IPS DF 6.9 (cell line): ENCODE results near the gene NOVA2.

Experiments
- DNase-seq: peaks from one replicate; pipeline ENCODE4 v3.0.0-alpha.2; 2013; ENCODE audit warnings: low read depth, low spot score
- H3K27ac ChIP-seq: one replicate; pipeline ENCODE4 v1.5.1; 2013; ENCODE audit warnings: low read length, control low read depth
- H3K27me3 ChIP-seq: 2 replicates; pipeline ENCODE4 v1.6.1; 2013; ENCODE audit warnings: mild to moderate bottlenecking, low read length; ENCODE audit not compliant: control insufficient read depth, insufficient read depth
- H3K36me3 ChIP-seq: 2 replicates; pipeline ENCODE4 v1.6.1; 2013; ENCODE audit warnings: low read length; ENCODE audit not compliant: control insufficient read depth, insufficient read depth
- H3K4me1 ChIP-seq: 2 replicates; pipeline ENCODE4 v1.6.1; 2013; ENCODE audit warnings: low read length; ENCODE audit not compliant: control insufficient read depth, insufficient read depth
- H3K4me3 ChIP-seq: 2 replicates; pipeline ENCODE4 v1.5.1; 2013; ENCODE audit warnings: mild to moderate bottlenecking, low read length
- H3K9me3 ChIP-seq: 2 replicates; pipeline ENCODE4 v1.6.1; 2013; ENCODE audit warnings: low read length, inconsistent platforms; ENCODE audit not compliant: control insufficient read depth, insufficient read depth
- WGBS: extraction: QIAGEN DNeasy Blood & Tissue Kit; methylation state at CpG from one replicate; pipeline ENCODE4 v1.1.7; 2013; ENCODE audit warnings: mixed read lengths, missing lambda C conversion rate; ENCODE audit not compliant: insufficient read length, insufficient coverage; 5-methylcytosine and 5-hydroxymethylcytosine counted together

Gene NOVA2

DNA sequence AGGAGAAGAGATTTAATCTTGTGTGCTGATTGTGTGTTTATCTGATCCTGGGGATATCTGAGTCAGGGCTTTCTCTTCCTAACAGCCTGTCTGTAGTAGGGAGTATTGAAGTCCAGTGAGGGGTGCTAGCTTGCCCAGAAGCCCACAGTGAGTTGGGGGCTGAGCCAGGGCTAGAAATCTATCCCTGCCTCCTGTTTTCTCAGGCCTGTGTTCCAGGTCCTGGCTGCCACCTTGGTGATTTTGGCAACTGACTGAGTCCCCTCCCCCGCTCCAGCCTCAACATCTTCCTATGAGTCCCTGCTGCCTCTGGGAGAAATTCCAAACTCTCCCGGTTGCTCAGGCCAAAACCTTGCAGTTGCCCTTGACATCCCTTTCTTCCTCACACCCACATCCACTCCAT lies 7.7 kb upstream of the NOVA2 start:
- Histone ChIP-seq H3K36me3 (no peaks in the 10 kb centered on the region), H3K27ac (no peak overlapping the region), H3K9me3 (no peaks in the 10 kb centered on the region), H3K4me1 (peaks cover 5% of the 10 kb centered on the region; the same call in 1 of the 2 replicates), H3K27me3 (no peaks in the 10 kb centered on the region), H3K4me3 (no peak overlapping the region)
- WGBS = no CpG with 5 or more reads among the region's 2 CpGs
- no peak for DNase-seq

DNA sequence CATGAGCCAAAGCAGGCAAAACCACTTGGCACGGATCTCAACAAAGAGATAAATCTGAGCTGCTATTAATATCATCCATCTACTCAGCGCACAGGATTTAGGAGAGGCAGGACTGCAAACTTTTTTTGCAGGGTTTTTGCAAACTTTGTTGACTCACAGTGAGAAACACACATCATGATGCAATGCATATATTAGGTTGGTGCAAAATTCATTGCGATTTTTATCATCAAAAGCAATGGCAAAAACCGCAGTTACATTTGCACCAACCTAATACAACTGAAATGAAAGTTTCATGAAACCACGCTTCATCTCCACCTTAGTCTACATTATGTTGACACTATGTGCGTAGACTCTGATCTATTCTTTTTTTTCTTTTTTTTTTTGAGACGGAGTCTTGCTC lies 4.5 kb upstream of the NOVA2 start:
- Histone ChIP-seq H3K27ac (no peak overlapping the region), H3K4me1 (peaks cover 6% of the 10 kb centered on the region), H3K36me3 (no peaks in the 10 kb centered on the region), H3K27me3 (no peaks in the 10 kb centered on the region), H3K9me3 (no peaks in the 10 kb centered on the region), H3K4me3 (no peak overlapping the region)
- no CpG with 5 or more reads among the region's 7 CpGs for WGBS
- DNase-seq = no peak

DNA sequence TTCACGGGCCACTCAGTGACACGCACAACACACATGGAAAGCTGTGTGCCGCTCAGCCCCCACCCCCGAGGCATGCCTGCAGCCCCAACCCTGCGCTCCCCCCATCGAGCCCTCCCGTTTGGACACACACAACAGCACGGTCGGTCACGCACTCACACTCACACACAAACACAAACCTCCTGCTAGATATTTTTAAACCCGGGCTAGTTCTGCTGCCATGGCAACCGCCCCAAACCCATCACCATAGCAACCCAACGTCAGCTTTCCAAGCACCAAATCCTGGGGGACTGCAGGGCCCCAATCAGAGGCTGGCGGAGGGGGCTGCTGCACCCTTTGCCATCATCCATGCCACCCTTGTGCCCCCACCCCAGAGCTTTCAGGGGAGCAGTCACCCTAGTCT lies 2.5 kb upstream of the NOVA2 start:
- no peak overlapping the region for H3K27ac ChIP-seq
- no peaks in the 10 kb centered on the region for H3K27me3 ChIP-seq
- H3K4me3 ChIP-seq = no peak overlapping the region
- no CpG with 5 or more reads among the region's 14 CpGs for whole genome bisulfite sequencing
- peaks cover 1% of the 10 kb centered on the region for H3K4me1 ChIP-seq
- no peaks in the 10 kb centered on the region for H3K36me3 ChIP-seq
- DNase-seq = no peak
- H3K9me3 ChIP-seq = no peaks in the 10 kb centered on the region

DNA sequence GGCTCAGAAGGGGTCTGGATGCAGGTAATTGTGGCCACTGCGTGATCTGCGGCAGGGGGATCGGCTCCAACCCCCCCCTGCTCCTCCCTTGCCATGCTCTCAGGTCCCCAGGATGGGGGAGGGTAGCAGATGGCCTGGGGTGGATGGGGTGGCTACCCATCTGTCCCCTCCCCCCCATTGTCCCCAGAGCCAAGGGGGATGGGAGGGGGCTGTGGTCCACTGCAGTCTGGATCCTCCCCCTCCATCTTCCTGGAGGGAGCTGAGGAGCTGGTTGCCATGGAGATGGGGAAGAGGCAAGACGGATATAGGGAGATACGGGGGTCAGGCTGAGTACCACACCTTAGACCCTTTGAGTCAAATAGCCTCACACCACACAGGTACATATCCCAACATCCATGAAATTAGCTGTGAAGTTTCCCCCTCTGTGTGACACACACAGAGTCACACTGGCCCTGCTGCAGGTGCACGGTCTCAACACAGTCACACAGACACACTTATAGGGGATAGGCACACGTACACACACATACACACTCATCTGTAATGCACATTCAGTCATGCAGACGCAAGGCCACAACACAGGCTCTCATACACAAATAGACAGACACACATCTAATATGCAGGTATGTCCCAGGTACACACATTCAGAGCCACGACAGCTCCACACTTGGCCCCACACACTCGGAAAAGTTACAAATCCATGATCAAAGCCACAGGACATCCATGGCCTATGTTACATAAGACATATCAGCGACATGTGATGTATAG lies 1.8 kb upstream of the NOVA2 start:
- WGBS = no CpG with 5 or more reads among the region's 11 CpGs
- H3K4me3 ChIP-seq = no peak overlapping the region
- no peak overlapping the region for H3K27ac ChIP-seq
- no peaks in the 10 kb centered on the region for H3K36me3 ChIP-seq
- DNase-seq = no peak
- H3K4me1 ChIP-seq = peaks cover 1% of the 10 kb centered on the region; the same call in 1 of the 2 replicates
- H3K9me3 ChIP-seq = no peaks in the 10 kb centered on the region
- no peaks in the 10 kb centered on the region for H3K27me3 ChIP-seq

DNA sequence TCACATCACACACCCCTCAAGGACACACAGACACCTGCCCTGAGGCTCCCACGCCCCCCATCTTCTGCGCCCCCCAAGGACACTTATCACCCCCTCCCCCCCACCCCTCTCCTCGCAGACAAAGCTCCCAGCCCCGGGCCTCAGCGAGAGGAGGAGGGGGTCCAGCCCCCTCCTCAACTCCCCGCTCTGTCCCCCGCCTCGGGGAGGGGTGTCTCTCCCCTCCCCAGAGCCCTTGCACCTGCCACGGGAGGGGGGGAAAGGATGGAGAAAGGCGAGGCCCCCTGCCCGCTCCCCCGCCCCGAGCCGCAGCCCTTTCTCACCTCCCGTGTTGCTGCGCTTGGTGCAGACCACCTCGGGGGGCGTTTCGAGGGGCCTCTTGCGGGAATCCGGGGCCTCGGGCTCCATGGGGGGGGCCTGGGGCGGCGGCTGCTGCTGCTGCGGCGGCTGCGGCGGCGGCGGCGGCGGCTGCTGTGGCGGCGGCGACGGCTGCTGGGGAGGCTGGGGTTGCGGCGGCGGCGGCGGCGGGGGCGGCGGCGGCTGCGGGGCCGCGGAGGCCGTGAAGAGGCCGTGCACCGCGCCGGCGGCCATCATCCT lies 621 bp downstream of the NOVA2 start:
- Histone ChIP-seq H3K4me3 (peak overlapping the region; percentile 50), H3K27me3 (no peaks in the 10 kb centered on the region), H3K4me1 (peaks cover 1% of the 10 kb centered on the region; the same call in 1 of the 2 replicates)

DNA sequence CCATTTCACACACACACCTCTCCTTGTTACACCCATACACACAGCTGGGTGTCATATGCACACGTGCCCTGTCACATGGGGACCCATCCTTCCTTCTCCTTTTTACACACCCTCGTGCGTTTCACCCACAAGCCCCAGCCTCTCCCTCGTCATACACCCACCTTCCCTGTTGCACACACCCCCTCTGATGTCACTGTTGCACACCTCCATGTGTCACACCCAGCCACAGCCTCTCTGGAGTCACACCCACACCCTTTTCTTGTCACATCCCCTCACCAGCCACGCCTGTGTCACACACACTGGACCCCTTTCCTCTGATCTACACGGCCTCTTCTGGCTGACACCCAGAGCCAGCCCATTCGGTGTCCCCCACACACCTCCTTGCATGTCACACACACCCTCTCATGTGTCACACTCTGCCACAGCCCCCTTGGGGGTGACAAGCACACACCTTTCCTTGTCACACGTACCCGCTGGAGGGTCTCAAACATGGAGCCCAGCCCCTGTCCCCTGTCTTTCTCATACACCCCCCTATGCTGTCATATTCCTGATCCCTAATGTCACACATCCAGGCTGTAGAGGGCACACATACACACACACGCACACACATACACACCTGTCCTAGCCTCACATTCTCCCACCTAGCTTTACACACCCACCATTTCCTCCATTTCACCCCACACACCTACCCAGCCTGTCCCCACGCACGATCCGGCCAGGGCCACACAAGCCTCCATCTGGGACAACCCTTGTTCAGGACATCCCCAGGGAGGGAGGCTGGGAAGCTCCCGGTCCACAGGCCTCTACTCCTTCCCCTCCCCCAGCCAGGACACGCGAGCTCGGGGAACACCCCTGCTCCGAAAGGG lies 1.4 kb downstream of the NOVA2 start:
- Histone ChIP-seq H3K36me3 (no peaks in the 10 kb centered on the region), H3K9me3 (no peaks in the 10 kb centered on the region), H3K27ac (no peak overlapping the region), H3K27me3 (no peaks in the 10 kb centered on the region), H3K4me3 (peak overlapping the region; percentile 50; the same call in 1 of the 2 replicates), H3K4me1 (peaks cover 1% of the 10 kb centered on the region; the same call in 1 of the 2 replicates)
- WGBS = no CpG with 5 or more reads among the region's 18 CpGs
- no peak for DNase-seq

More for the DNA sequence above, 621 bp downstream of the NOVA2 start:
- Histone ChIP-seq H3K27ac (no peak overlapping the region), H3K36me3 (no peaks in the 10 kb centered on the region), H3K9me3 (no peaks in the 10 kb centered on the region)
- DNase-seq = no peak
- WGBS = no CpG with 5 or more reads among the region's 54 CpGs

DNA sequence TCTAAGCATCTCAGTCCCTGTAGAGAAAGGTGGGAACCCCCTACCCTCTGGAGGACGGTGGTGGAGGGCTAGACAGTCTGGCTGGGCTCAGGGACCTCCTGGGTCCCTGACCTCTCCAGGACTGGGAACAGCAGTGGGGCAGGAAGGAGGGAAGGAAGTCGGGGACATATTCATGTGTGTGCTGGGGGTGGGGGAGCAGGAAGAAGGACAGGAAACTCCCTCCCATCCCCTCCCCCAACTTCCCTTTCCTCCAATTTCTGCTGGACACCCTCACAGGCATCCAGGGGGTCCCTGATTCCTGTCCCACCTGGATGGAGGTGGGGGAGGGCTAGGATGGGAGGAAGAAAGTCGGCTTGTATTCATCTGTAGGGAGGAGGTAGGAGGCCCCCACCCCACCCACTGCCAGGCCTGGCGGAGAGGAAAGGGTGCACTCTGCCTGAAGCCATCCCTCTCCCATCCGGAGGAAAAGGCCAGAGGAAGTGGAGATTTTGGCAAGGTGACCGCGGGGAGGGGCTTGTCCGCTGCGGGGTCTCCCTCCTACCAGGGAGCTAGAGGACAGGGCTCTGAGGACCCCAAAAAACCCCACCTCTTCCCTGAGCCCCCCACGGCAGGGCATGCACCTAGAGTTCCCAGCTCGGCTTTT lies 2.3 kb downstream of the NOVA2 start:
- H3K27ac ChIP-seq = no peak overlapping the region
- H3K4me1 ChIP-seq = peaks cover 1% of the 10 kb centered on the region; the same call in 1 of the 2 replicates
- DNase-seq = no peak
- no CpG with 5 or more reads among the region's 11 CpGs for WGBS
- H3K27me3 ChIP-seq = no peaks in the 10 kb centered on the region
- no peaks in the 10 kb centered on the region for H3K9me3 ChIP-seq
- H3K36me3 ChIP-seq = no peaks in the 10 kb centered on the region
- H3K4me3 ChIP-seq = no peak overlapping the region

DNA sequence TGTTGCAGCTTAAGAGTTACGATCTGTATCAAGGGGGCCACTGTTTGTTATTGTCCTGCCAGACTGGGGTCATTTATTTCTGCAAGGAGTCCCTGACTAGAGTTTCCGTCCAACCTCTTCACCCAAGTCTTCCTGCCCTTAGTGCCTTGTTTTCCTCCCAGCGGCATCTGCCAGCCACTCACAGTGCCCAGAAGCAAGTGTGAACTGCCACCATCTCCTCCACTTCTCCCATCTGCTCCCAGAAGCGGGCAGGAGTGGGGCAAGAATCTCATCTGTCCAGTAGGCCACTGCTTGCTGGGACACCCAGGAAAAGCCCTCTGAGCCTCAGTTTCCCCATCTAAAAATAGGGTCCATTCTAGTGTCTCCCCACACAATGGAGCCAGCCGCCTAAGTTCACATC lies 4.0 kb downstream of the NOVA2 start:
- Histone ChIP-seq H3K4me1 (peaks cover 1% of the 10 kb centered on the region; the same call in 1 of the 2 replicates), H3K9me3 (no peaks in the 10 kb centered on the region), H3K27ac (no peak overlapping the region), H3K27me3 (no peaks in the 10 kb centered on the region), H3K4me3 (no peak overlapping the region), H3K36me3 (no peaks in the 10 kb centered on the region)
- WGBS = no CpG with 5 or more reads among the region's 5 CpGs
- no peak for DNase-seq

DNA sequence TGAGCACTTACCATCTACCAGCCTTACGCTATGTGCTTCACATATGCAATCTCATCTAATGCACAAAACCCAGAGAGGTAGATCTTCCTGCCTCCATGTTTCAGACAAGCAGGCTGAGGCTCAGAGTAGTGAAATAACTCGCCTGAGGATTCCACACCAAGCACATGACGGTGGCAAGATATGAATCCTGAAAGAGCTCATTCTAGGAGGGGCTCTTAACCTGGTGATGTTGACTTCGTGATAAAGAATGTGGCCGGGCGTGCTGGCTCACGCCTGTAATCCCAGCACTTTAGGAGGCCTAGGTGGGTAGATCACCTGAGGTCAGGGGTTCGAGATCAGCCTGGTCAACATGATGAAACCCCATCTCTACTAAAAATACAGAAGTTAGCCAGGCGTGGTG lies 5.0 kb downstream of the NOVA2 start:
- no CpG with 5 or more reads among the region's 9 CpGs for WGBS
- no peak for DNase-seq
- H3K36me3 ChIP-seq = no peaks in the 10 kb centered on the region

DNA sequence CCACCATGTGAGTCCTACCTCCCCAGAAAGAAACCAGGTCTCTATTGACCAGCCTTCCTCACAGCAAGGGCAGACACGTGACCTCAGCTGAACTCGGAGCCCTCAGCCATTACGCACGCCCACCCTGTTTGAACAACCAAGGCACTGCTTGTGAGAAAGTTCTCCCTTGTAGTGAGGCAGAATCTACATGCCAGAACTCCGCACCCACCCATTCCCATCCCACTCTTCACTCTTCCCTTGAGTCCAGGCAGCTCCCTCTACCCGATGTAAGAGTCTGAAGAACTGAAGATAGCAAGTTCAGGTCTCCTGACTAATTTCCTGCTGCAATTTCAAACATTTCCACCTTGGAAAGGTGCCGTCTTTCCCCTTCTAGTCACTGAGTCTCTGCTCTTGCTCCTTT lies 6.4 kb downstream of the NOVA2 start:
- H3K4me3 ChIP-seq = no peak overlapping the region
- no peaks in the 10 kb centered on the region for H3K27me3 ChIP-seq
- no CpG with 5 or more reads among the region's 7 CpGs for WGBS
- no peak overlapping the region for H3K27ac ChIP-seq
- no peak for DNase-seq
- no peaks in the 10 kb centered on the region for H3K9me3 ChIP-seq
- no peaks in the 10 kb centered on the region; the same call in 1 of the 2 replicates for H3K4me1 ChIP-seq
- H3K36me3 ChIP-seq = no peaks in the 10 kb centered on the region

More for the DNA sequence above, 5.0 kb downstream of the NOVA2 start:
- H3K4me1 ChIP-seq = no peaks in the 10 kb centered on the region; the same call in 1 of the 2 replicates
- no peaks in the 10 kb centered on the region for H3K27me3 ChIP-seq
- H3K9me3 ChIP-seq = no peaks in the 10 kb centered on the region
- no peak overlapping the region for H3K27ac ChIP-seq
- no peak overlapping the region for H3K4me3 ChIP-seq
